SW480 (cell line): ENCODE measurements around the gene PTGER1.
A peak's percentile ranks its signal among the peaks of the same experiment; 100 is the strongest.

Experiments
- DNase-seq: peaks from one replicate; pipeline ENCODE4 v3.0.0-alpha.2; 2016; ENCODE audit warnings: low spot score

Gene PTGER1

GRCh38 chr19:14441041-14441938 lies 33.9 kb downstream of the PTGER1 start:
- DNase-seq = no peak

DNA sequence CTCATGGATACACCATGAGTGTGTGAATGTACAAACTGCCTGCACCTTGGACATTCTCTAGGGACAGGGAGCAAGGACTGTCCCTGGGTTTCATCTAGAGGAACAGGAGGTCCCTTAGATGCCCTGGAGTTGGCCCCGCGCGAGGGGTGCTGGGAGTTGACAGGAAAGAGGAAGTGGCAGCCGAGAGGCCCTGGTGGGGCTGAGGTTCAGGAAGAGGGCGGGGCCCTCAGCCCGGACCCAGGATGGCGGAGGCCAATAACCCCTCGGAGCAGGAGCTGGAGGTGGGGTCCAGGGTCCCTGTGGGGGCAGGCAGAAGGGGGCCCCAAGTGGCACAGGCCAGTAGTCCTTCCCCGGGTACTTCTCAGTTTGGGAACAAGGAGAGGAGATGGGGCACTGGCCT lies 35.1 kb downstream of the PTGER1 start:
- DNase-seq = no peak

- no peak for DNase-seq
These were observed 36.1 kb downstream of the PTGER1 start for GRCh38 chr19:14439014-14439413.

DNA sequence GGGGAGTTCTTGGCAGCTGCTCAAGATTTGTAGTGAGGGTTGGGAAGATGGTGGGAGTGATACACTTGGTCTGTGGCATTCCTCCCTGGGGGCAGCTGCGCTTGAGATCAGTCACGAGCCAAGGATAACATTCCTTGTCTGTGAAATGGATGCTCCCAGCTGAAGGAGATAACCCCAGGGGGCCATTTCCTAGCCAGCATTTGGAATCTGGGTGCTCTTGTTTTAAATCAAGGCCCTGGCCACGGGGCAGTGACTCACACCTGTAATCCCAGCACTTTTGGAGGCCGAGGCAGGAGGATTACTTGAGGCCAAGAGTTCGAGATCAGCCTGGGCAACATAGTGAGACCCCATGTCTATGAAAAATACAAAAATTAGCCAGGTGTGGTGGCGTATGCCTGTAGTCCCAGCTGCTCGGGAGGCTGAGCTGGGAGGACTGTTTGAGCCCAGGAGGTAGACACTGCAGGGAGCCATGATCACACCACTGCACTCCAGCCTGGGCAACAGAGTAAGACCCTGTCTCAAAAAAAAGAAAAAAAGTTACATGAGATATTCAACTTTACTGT lies 37.5 kb downstream of the PTGER1 start:
- no peak for DNase-seq

GRCh38 chr19:14435320-14436050 lies 39.7 kb downstream of the PTGER1 start:
- DNase-seq = no peak

DNA sequence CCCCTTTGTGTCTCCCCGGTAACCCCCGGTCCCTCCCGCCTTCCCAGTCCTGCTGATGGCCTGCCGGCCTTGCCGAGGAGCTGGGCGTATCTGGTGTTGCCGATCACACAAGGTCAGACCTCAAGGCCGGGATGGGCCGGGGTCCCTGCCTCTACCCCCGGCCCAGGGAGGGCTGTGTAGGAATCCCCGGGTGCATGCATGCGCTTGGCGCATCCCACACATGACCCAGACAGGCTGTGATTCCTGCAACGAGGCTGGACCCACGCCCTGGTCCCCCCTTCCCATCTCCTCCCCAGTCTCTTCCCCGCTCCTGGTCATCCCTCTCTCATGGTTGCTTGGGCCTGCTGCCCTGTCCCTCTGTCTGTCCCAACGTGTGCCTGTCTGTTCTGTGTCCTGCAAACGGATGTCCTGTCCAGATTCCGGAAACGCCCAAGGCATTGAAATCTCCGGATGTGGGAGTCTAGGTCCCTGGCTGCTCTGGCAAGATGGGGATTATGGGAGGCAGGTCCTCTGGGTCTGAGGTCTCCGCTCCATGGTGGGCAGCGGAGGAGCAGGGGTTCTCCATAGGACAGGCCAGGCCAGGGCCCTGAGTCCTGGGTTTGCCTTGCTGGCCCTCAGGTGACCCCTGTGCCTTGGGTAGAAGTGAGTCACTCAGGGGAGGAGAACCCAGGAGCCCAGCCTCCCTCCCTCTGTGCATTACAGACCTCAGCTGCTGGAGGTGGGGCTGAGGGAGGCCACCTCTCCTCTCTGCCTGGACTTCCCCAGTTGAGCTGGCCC lies 40.4 kb downstream of the PTGER1 start:
- DNase-seq = peak; percentile 38

- DNase-seq = peak; percentile 53
These were observed 41.3 kb downstream of the PTGER1 start for GRCh38 chr19:14433554-14434501.

- peak; percentile 36 for DNase-seq
These were observed 42.2 kb downstream of the PTGER1 start, which contains the start of gene PKN1 for GRCh38 chr19:14432791-14433553. TSS of gene PKN1 (plus strand) at chr19:14433306. CDS start at chr19:14433522, 216 bp downstream.

GRCh38 chr19:14430712-14431111 lies 44.4 kb downstream of the PTGER1 start:
- no peak for DNase-seq

- no peak for DNase-seq
These were observed 46.2 kb downstream of the PTGER1 start for GRCh38 chr19:14428882-14429416.

DNA sequence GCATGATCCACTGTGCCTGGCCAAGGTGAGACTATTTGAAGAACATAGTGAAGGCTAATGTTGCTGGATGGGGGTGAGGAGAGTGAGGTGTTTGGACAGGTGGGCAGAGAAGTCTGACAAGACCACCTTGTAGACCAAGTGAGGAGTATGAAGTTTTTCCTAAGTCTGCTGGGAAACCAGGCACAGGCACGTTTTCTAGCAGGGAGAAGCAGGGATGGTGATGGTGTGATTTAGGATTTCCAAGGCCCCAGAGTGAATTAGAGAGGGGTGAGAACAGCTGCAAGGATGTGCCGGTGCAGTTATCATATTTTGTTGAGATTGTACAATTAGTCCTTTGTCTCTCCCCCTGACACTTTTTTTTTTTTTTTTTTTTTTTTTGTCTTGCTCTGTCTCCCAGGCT lies 47.7 kb downstream of the PTGER1 start:
- DNase-seq = no peak

- no peak for DNase-seq
These were observed 49.4 kb downstream of the PTGER1 start for GRCh38 chr19:14425696-14426138.
